ENCODE results near the gene YEATS2. TPM values are rescaled to one million over a fixed set of nuclear protein-coding genes. Genes with fewer than 3 reads are reported as not detected.

Gene YEATS2
- polyA plus RNA-seq, 1 of the 3 experiments (the other 2 are of a cell fraction): 19.9 TPM

GRCh38 chr3:183830187-183830586, 132.6 kb downstream of the YEATS2 start:
- H3K79me2 ChIP-seq (ENCODE audit: insufficient read depth): no peaks in the 10 kb centered on the region
- H3K36me3 ChIP-seq (replicated peaks in 1 of 2; ENCODE audit: control insufficient read depth in 1 of 2, insufficient read depth in 2 of 2, low read length in 1 of 2): peaks cover 11 to 49% of the 10 kb centered on the region in 2 experiments
- H3K27ac ChIP-seq (ENCODE audit: low read depth in 2 of 2, low read length in 1 of 2): no peak overlapping the region
- H3K9me3 ChIP-seq: no peaks in the 10 kb centered on the region
- DNase-seq: no peak
- no peak overlapping the region for H3K9ac ChIP-seq
- no peak overlapping the region for H3K4me3 ChIP-seq (ENCODE audit: low read depth in 2 of 2, low read length in 1 of 2)
- TF ChIP-seq TEAD4 (IDR thresholded peaks at IDR 0.05; ENCODE audit: borderline replicate concordance, insufficient read depth): no peak
- H2AFZ ChIP-seq (ENCODE audit: low read depth): no peak overlapping the region
- ChIA-PET POLR2A (interaction anchor here (0.8 kb wide), 1 partner anchor 55 kb away, joined by 3 read pairs; the partner anchor contains the start of gene PARL), CTCF (interaction anchor here (0.8 to 2.3 kb wide), 4 partner anchors 49 to 448 kb away, joined by 3 to 11 read pairs (median 3); partner anchors contain the start of gene PARL)
- no peak overlapping the region for H3K4me2 ChIP-seq
- H3K4me1 ChIP-seq (ENCODE audit: control insufficient read depth in 1 of 2, insufficient read depth in 2 of 2, low read depth in 1 of 2, low read length in 1 of 2): peaks cover 0 to 19% of the 10 kb centered on the region in 2 experiments; a peak in 2 of 4 replicates
- WGBS (ENCODE audit: low lambda C conversion rate): 100% methylated on average over 6 of the region's 9 CpGs
- no peaks in the 10 kb centered on the region for H3K9me2 ChIP-seq
- H3K27me3 ChIP-seq (ENCODE audit: insufficient read depth): no peaks in the 10 kb centered on the region
- H3F3A ChIP-seq (replicated peaks; ENCODE audit: insufficient read depth): peaks cover 15% of the 10 kb centered on the region
- 0 out of 2 replicates have a peak, but pooled peaks cover 3% of the 10 kb centered on the region for H4K20me1 ChIP-seq (ENCODE audit: insufficient read depth)

- POLR2A ChIA-PET: no interaction called here
- no peak overlapping the region for H3K9ac ChIP-seq
- no peaks in the 10 kb centered on the region for H3K27me3 ChIP-seq (ENCODE audit: insufficient read depth)
- H3K27ac ChIP-seq (ENCODE audit: low read depth in 2 of 2, low read length in 1 of 2): no peak overlapping the region
- CTCF ChIA-PET: interaction anchor here (1.0 kb wide), 1 partner anchor 8 kb away, joined by 3 read pairs; the partner anchor contains the start of gene MAP6D1
- H3K4me2 ChIP-seq: no peak overlapping the region
- no peak for DNase-seq
- H3K9me3 ChIP-seq: no peaks in the 10 kb centered on the region
- peaks cover 3% of the 10 kb centered on the region; the same call in 1 of the 2 replicates for H3K79me2 ChIP-seq (ENCODE audit: insufficient read depth)
- 94% methylated on average over 6 of the region's 6 CpGs for WGBS (ENCODE audit: low lambda C conversion rate)
- no peak for TF ChIP-seq GABPA (IDR thresholded peaks at IDR 0.05; ENCODE audit: low read depth)
- no peak for TF ChIP-seq TAF1 (IDR thresholded peaks at IDR 0.05; ENCODE audit: borderline replicate concordance, low read depth, low read length)
- no peak for TF ChIP-seq RXRA (IDR thresholded peaks at IDR 0.05; ENCODE audit: borderline replicate concordance, low read depth)
- TF ChIP-seq FOXM1 (IDR thresholded peaks at IDR 0.05; ENCODE audit: low read depth): no peak
- TF ChIP-seq EP300 (IDR thresholded peaks at IDR 0.05; ENCODE audit: borderline replicate concordance in 1 of 2, low read depth in 1 of 2, low read length in 1 of 2): no peak
- TF ChIP-seq RCOR1 (IDR thresholded peaks at IDR 0.05; ENCODE audit: low read length): no peak
- no peak for TF ChIP-seq NFIC (IDR thresholded peaks at IDR 0.05; ENCODE audit: borderline replicate concordance)
- no peak for TF ChIP-seq SIN3A (IDR thresholded peaks at IDR 0.05; ENCODE audit: borderline replicate concordance, low read depth, low read length)
- TF ChIP-seq GATA2 (CRISPR knock-in tag; IDR thresholded peaks at IDR 0.05): no peak
- no peak for TF ChIP-seq SMC3 (IDR thresholded peaks at IDR 0.05; ENCODE audit: low read depth, low read length)
- TF ChIP-seq FOXJ3 (CRISPR knock-in tag; IDR thresholded peaks at IDR 0.05): no peak
- TF ChIP-seq CHD2 (IDR thresholded peaks at IDR 0.05; ENCODE audit: low read length, partially characterized antibody): no peak
- no peak for TF ChIP-seq CTCF (IDR thresholded peaks at IDR 0.05)
- no peak for TF ChIP-seq ZBTB33 (IDR thresholded peaks at IDR 0.05; ENCODE audit: borderline replicate concordance, low read depth)
- TF ChIP-seq TCF12 (IDR thresholded peaks at IDR 0.05): no peak
- TF ChIP-seq MEF2A (IDR thresholded peaks at IDR 0.05; ENCODE audit: borderline replicate concordance, low read depth): no peak
- no peak for TF ChIP-seq EZH2phosphoT487 (IDR thresholded peaks at IDR 0.05; ENCODE audit: borderline replicate concordance, low read depth)
- no peak for TF ChIP-seq MAX (IDR thresholded peaks at IDR 0.05; ENCODE audit: low read depth)
- TF ChIP-seq YY1 (IDR thresholded peaks at IDR 0.05; ENCODE audit: low read depth): no peak
- peaks cover 3% of the 10 kb centered on the region for H3F3A ChIP-seq (replicated peaks; ENCODE audit: insufficient read depth)
- peaks cover 11 to 54% of the 10 kb centered on the region in 2 experiments for H3K36me3 ChIP-seq (replicated peaks in 1 of 2; ENCODE audit: control insufficient read depth in 1 of 2, insufficient read depth in 2 of 2, low read length in 1 of 2)
- H3K9me2 ChIP-seq: no peaks in the 10 kb centered on the region
- H4K20me1 ChIP-seq (ENCODE audit: insufficient read depth): no peaks in the 10 kb centered on the region
- H2AFZ ChIP-seq (ENCODE audit: low read depth): no peak overlapping the region
- H3K4me3 ChIP-seq (ENCODE audit: low read depth in 2 of 2, low read length in 1 of 2): no peak overlapping the region
- H3K4me1 ChIP-seq (ENCODE audit: control insufficient read depth in 1 of 2, insufficient read depth in 2 of 2, low read depth in 1 of 2, low read length in 1 of 2): peaks cover 0 to 3% of the 10 kb centered on the region in 2 experiments; a peak in 1 of 4 replicates
Observed at GRCh38 chr3:183833516-183833915, 135.9 kb downstream of the YEATS2 start.

Data from SK-N-SH (cell line).